Measurements from ENCODE around the gene GPC5. TPM values are rescaled to one million over a fixed set of nuclear protein-coding genes. Genes with fewer than 3 reads are reported as not detected.

The GPC5 gene
- total and polyA plus RNA-seq, 2 donors (not counting 3 experiments of a cell fraction or from before 2014, with no cell fraction given), result 0.59 to 0.97 TPM

DNA sequence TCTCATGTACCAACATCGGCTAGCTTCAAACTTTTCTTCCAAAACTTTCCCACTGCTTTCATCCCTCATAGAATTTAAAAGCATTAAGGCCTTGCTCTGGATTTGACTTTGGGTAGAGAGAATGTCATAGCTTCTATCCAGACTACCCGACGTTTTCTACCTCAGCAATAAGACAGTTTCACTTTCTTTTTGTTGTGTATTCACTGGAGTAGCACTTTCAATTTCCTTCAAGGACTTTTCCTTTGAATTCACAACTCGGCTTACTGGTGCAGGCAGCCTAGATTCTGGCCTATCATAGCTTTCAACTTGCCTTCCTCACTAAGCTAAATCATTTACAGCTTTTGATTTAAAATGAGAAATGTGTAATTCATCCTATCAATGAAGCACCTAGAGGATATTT is 1407.8 kb downstream of the GPC5 start:
- peaks cover 3% of the 10 kb centered on the region for H3K9me3 ChIP-seq (replicated peaks; ENCODE audit: control insufficient read depth, insufficient read depth, low read length)
- CTCF ChIA-PET, result no interaction called here
- H3K9me1 ChIP-seq (replicated peaks; ENCODE audit: control insufficient read depth, extremely low read depth, insufficient read depth, low read length), result no peaks in the 10 kb centered on the region
- no peak overlapping the region for H3K27ac ChIP-seq (ENCODE audit: insufficient read depth, low read depth, low read length)
- no peaks in the 10 kb centered on the region for H3K36me3 ChIP-seq (ENCODE audit: control insufficient read depth in 2 of 2, extremely low read depth in 1 of 2, insufficient read depth in 2 of 2, low read length in 2 of 2)
- POLR2A ChIA-PET, result no interaction called here
- no peak overlapping the region for H3K4me2 ChIP-seq (ENCODE audit: insufficient read depth, low read length)
- intact Hi-C loops (cut with micrococcal nuclease), result no loop called here
- dilution Hi-C loops (cut with MboI; ENCODE audit: extremely low pct_ligation_motif_present, low sequenced_read_pairs), result no loop called here
- FAIRE-seq (no peak), DNase-seq (ENCODE audit: low read depth, low spot score) (no peak)
- TF ChIP-seq MYC (IDR thresholded peaks at IDR 0.05; ENCODE audit: low read depth, low read length), result no peak
- no peak for TF ChIP-seq FOS (IDR thresholded peaks at IDR 0.05; ENCODE audit: borderline replicate concordance, insufficient read depth, low read length)
- no peak for TF ChIP-seq JUN (IDR thresholded peaks at IDR 0.05; ENCODE audit: borderline replicate concordance, insufficient read depth, insufficient read length, low read depth)
- no peak for TF ChIP-seq EZH2 (IDR thresholded peaks at IDR 0.05; ENCODE audit: borderline replicate concordance, low read depth, low read length, severe bottlenecking)
- TF ChIP-seq MAX (IDR thresholded peaks at IDR 0.05; ENCODE audit: insufficient read depth, insufficient read length), result no peak
- no peak for TF ChIP-seq POLR2AphosphoS5 (IDR thresholded peaks at IDR 0.05; ENCODE audit: insufficient read depth, low read depth, low read length)
- no peak for TF ChIP-seq GATA2 (IDR thresholded peaks at IDR 0.05; ENCODE audit: insufficient read depth, insufficient read length, low read depth, low read length)
- no peak for TF ChIP-seq POLR2A (IDR thresholded peaks at IDR 0.05; ENCODE audit: low read depth, low read length)
- no peak for TF ChIP-seq CTCF (IDR thresholded peaks at IDR 0.05; ENCODE audit: extremely low read depth in 1 of 2, insufficient read depth in 1 of 2, low read depth in 1 of 2, low read length in 2 of 2)
- H2AFZ ChIP-seq (ENCODE audit: low read depth, low read length), result no peak overlapping the region
- H3K9ac ChIP-seq (replicated peaks; ENCODE audit: extremely low read depth, insufficient read depth, low read length), result no peak overlapping the region
- H3K27me3 ChIP-seq (ENCODE audit: control insufficient read depth in 2 of 2, insufficient read depth in 2 of 2, low read length in 2 of 2), result no peaks in the 10 kb centered on the region
- no peaks in the 10 kb centered on the region for H3K4me1 ChIP-seq (ENCODE audit: control insufficient read depth, extremely low read depth, insufficient read depth, low read length)
- H3K4me3 ChIP-seq (replicated peaks in 1 of 3; ENCODE audit: insufficient read depth in 1 of 3, low read depth in 1 of 3, low read length in 3 of 3), result no peak overlapping the region
- H4K20me1 ChIP-seq (replicated peaks; ENCODE audit: control insufficient read depth, extremely low read depth, insufficient read depth, low read length), result no peaks in the 10 kb centered on the region
- H3K79me2 ChIP-seq (ENCODE audit: control insufficient read depth, insufficient read depth, low read length), result no peaks in the 10 kb centered on the region
- BruUV-seq (replicated peaks), result no TSS peak

Measured in endothelial cell of umbilical vein (primary cell).